Measurements from ENCODE around the gene SPTB. TPM values are rescaled to one million over a fixed set of nuclear protein-coding genes. Genes with fewer than 3 reads are reported as not detected.

Gene SPTB
- total and polyA plus RNA-seq, 9 of the 15 experiments (the other 6 are each of a cell fraction or from before 2014, with no cell fraction given): 0.21 to 45.9 (median 11.7) TPM

DNA sequence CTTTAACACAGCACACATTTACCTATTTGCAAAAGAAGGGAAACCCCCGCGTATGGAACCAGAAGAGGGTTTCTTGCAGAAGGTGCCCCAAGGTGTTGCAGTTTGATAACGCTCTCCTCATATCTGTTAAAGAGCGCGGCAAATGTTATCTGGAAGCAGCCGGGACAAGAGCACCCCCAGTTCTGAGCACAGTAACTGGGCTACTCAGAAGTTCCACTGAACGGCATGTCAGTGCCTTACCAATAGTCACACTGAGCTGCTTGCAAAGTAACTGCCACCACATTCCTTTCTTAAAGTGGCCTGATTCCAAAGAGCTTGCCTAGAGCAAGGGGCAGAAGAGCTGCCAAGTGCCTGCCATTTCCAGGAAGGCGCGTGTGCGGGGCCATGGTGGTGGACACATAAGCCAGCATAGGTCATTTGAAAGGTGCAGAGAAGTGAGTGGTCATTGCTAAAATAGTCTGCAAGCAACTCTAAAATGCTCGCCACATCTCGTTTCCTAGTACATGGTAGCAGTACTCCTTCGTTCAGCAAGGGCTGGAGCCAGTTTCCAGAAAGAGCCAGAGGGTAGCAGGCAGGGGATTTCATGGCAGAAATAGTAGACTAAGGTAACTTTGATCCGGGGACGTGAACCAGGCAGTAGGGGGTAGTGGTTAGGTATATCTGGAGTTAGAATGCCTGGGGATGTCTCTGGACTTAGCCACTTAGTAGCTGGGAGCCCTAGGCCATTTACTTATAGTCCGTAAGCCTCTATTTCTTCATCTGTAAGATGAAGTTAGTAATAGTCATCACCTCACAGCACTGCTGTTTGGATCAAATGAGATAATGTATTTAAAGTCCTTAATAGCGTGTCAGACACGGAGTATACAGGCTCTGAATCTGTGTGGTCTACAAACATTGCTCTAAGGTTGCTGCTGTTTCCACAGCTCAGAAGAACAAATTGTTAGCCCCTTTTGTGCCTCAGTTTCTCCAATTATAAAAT lies 37.6 kb downstream of the SPTB start (continued):
- TF ChIP-seq, protein P1, sequence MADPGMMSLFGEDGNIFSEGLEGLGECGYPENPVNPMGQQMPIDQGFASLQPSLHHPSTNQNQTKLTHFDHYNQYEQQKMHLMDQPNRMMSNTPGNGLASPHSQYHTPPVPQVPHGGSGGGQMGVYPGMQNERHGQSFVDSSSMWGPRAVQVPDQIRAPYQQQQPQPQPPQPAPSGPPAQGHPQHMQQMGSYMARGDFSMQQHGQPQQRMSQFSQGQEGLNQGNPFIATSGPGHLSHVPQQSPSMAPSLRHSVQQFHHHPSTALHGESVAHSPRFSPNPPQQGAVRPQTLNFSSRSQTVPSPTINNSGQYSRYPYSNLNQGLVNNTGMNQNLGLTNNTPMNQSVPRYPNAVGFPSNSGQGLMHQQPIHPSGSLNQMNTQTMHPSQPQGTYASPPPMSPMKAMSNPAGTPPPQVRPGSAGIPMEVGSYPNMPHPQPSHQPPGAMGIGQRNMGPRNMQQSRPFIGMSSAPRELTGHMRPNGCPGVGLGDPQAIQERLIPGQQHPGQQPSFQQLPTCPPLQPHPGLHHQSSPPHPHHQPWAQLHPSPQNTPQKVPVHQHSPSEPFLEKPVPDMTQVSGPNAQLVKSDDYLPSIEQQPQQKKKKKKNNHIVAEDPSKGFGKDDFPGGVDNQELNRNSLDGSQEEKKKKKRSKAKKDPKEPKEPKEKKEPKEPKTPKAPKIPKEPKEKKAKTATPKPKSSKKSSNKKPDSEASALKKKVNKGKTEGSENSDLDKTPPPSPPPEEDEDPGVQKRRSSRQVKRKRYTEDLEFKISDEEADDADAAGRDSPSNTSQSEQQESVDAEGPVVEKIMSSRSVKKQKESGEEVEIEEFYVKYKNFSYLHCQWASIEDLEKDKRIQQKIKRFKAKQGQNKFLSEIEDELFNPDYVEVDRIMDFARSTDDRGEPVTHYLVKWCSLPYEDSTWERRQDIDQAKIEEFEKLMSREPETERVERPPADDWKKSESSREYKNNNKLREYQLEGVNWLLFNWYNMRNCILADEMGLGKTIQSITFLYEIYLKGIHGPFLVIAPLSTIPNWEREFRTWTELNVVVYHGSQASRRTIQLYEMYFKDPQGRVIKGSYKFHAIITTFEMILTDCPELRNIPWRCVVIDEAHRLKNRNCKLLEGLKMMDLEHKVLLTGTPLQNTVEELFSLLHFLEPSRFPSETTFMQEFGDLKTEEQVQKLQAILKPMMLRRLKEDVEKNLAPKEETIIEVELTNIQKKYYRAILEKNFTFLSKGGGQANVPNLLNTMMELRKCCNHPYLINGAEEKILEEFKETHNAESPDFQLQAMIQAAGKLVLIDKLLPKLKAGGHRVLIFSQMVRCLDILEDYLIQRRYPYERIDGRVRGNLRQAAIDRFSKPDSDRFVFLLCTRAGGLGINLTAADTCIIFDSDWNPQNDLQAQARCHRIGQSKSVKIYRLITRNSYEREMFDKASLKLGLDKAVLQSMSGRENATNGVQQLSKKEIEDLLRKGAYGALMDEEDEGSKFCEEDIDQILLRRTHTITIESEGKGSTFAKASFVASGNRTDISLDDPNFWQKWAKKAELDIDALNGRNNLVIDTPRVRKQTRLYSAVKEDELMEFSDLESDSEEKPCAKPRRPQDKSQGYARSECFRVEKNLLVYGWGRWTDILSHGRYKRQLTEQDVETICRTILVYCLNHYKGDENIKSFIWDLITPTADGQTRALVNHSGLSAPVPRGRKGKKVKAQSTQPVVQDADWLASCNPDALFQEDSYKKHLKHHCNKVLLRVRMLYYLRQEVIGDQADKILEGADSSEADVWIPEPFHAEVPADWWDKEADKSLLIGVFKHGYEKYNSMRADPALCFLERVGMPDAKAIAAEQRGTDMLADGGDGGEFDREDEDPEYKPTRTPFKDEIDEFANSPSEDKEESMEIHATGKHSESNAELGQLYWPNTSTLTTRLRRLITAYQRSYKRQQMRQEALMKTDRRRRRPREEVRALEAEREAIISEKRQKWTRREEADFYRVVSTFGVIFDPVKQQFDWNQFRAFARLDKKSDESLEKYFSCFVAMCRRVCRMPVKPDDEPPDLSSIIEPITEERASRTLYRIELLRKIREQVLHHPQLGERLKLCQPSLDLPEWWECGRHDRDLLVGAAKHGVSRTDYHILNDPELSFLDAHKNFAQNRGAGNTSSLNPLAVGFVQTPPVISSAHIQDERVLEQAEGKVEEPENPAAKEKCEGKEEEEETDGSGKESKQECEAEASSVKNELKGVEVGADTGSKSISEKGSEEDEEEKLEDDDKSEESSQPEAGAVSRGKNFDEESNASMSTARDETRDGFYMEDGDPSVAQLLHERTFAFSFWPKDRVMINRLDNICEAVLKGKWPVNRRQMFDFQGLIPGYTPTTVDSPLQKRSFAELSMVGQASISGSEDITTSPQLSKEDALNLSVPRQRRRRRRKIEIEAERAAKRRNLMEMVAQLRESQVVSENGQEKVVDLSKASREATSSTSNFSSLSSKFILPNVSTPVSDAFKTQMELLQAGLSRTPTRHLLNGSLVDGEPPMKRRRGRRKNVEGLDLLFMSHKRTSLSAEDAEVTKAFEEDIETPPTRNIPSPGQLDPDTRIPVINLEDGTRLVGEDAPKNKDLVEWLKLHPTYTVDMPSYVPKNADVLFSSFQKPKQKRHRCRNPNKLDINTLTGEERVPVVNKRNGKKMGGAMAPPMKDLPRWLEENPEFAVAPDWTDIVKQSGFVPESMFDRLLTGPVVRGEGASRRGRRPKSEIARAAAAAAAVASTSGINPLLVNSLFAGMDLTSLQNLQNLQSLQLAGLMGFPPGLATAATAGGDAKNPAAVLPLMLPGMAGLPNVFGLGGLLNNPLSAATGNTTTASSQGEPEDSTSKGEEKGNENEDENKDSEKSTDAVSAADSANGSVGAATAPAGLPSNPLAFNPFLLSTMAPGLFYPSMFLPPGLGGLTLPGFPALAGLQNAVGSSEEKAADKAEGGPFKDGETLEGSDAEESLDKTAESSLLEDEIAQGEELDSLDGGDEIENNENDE (IDR thresholded peaks at IDR 0.05; ENCODE audit: low read depth, low read length): no peak
- TF ChIP-seq, protein P2, sequence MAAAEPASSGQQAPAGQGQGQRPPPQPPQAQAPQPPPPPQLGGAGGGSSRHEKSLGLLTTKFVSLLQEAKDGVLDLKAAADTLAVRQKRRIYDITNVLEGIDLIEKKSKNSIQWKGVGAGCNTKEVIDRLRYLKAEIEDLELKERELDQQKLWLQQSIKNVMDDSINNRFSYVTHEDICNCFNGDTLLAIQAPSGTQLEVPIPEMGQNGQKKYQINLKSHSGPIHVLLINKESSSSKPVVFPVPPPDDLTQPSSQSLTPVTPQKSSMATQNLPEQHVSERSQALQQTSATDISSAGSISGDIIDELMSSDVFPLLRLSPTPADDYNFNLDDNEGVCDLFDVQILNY (CRISPR knock-in tag; IDR thresholded peaks at IDR 0.05): no peak
- no peak for TF ChIP-seq RBM15 (IDR thresholded peaks at IDR 0.05; ENCODE audit: insufficient read depth, low read length)
- no peak for TF ChIP-seq RBM14 (IDR thresholded peaks at IDR 0.05; ENCODE audit: borderline replicate concordance, insufficient read depth, low read depth, low read length)
- no peak for TF ChIP-seq NR1H2 (CRISPR knock-in tag; IDR thresholded peaks at IDR 0.05)
- TF ChIP-seq RCOR1 (IDR thresholded peaks at IDR 0.05; ENCODE audit: borderline replicate concordance in 1 of 2, low read depth in 2 of 2, low read length in 2 of 2): peak in 1 of 2 experiments; percentile 68; a peak in 2 of 4 replicates
- TF ChIP-seq MBD2 (IDR thresholded peaks at IDR 0.05; ENCODE audit: borderline replicate concordance, low read depth): no peak
- no peak for TF ChIP-seq MTA3 (IDR thresholded peaks at IDR 0.05; ENCODE audit: borderline replicate concordance)
- TF ChIP-seq, protein P3, sequence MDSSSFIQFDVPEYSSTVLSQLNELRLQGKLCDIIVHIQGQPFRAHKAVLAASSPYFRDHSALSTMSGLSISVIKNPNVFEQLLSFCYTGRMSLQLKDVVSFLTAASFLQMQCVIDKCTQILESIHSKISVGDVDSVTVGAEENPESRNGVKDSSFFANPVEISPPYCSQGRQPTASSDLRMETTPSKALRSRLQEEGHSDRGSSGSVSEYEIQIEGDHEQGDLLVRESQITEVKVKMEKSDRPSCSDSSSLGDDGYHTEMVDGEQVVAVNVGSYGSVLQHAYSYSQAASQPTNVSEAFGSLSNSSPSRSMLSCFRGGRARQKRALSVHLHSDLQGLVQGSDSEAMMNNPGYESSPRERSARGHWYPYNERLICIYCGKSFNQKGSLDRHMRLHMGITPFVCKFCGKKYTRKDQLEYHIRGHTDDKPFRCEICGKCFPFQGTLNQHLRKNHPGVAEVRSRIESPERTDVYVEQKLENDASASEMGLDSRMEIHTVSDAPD (CRISPR knock-in tag; IDR thresholded peaks at IDR 0.05): no peak
- TF ChIP-seq, protein P4, sequence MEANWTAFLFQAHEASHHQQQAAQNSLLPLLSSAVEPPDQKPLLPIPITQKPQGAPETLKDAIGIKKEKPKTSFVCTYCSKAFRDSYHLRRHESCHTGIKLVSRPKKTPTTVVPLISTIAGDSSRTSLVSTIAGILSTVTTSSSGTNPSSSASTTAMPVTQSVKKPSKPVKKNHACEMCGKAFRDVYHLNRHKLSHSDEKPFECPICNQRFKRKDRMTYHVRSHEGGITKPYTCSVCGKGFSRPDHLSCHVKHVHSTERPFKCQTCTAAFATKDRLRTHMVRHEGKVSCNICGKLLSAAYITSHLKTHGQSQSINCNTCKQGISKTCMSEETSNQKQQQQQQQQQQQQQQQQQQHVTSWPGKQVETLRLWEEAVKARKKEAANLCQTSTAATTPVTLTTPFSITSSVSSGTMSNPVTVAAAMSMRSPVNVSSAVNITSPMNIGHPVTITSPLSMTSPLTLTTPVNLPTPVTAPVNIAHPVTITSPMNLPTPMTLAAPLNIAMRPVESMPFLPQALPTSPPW (CRISPR knock-in tag; IDR thresholded peaks at IDR 0.05): peak; percentile 46; the same call in 1 of the 2 replicates

All from K562 (cell line).